Activated CD8-positive, alpha-beta memory T cell treated with anti-CD3 and anti-CD28 coated beads, Interleukin-2, amount 50 U/mL, for 24 hours (primary cell): ENCODE results near the gene SYNDIG1.
"Not testable (repeated sequence)": the region's sequence is repeated elsewhere in the genome, so short reads cannot be mapped to it uniquely, and the experiment has no call there.

Source experiments
- DNase-seq: peaks from one replicate; pipeline ENCODE4 v3.0.0-alpha.2; 2020; ENCODE audit errors: extremely low read depth

SYNDIG1 gene

DNA sequence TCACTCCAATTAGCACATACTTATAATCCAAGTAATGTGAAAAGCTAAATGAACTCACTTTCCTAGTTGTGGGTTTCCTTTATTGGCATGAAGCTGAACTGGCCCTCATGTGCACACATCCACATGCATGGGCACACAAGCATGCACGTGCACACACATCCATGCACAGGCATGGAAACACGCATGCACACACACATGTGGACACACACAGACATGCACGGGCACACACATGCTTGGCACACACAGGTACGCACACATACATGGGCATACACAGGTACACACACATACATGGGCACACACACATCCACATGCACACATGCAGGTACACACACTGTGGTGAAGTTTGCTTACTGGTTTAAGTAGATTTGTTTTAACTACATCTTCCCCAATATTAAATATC lies 23.8 kb downstream of the SYNDIG1 start:
- no peak for DNase-seq

DNA sequence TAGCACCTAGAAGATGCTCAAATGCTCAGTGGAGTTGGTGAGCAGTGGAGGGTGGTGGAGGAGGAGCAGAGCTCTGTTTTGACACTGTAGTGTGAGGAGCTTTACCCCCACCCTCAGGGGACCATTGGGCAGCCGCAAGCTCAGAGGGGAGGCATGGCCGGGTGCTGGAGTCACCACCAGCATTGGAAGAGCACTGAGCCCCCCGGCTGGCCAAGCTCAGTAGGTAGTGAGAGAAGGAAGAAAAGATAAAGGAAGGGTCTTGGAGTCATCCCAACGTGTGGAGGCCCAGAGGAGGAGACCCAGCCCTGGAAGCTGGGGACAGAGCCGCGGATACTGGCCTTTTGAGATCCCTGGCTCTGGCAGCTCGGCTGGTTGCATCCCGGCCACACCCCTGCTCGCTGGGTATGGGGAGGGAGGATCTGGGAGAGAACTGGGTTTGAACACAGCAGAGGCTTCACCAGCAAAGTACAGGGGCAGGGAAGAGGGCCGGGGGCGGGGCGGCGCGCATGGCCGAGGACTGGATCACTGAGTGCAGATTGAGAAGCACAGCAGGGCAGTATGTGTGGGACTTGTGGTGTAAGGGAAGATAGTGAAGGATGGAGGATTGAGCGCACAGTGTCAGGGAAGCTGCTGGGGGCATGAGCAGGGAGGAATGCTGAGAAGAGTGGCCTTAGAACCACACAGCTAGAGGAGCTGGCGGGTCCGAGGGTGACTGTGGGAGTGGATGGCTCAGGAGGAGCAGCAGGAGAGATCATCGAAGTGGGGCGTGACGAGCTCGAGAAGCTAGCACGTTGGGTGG lies 24.4 kb downstream of the SYNDIG1 start:
- DNase-seq = no peak

DNA sequence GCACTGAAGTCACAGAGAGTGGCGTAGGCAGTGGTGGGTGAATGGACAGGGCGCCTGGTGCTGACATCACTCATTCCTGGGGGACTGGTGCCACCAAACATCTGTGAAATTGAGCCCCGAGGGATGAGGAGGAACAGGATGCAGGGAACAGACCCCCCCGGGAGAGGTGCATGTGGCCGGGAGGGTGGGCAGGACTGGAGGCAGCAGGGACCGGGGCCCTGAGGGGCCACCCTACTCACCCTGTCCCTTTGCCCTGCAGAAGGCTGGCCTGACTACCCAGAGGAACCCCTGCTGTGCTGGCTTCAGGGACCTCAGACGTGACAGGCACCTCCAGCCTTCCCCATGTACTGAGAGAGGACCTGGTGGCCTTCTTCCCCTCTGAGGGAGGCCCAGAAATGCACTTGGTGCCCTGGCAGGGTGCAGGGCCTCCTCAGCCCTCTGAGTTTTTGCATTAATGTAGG lies 25.1 kb downstream of the SYNDIG1 start:
- no peak for DNase-seq

DNA sequence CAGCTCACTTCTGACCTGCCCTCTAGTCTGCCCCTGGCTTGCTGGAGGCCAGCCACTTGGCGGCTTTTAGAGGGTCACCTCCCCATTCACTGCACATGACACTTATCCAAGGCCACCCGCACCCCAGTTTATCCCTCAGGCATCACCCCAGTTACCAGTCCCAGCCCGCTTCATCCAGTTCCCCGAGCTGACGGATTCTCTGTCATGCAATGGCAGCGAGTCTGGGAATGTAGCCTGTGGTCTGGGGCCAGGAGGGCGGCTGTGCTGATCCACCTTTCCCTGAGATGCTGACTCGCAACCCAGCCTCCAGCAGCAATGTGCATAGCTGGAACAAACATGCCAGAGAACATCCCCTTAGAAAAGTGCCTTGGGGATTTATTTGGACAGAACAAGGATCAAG lies 25.8 kb downstream of the SYNDIG1 start:
- DNase-seq = no peak

DNA sequence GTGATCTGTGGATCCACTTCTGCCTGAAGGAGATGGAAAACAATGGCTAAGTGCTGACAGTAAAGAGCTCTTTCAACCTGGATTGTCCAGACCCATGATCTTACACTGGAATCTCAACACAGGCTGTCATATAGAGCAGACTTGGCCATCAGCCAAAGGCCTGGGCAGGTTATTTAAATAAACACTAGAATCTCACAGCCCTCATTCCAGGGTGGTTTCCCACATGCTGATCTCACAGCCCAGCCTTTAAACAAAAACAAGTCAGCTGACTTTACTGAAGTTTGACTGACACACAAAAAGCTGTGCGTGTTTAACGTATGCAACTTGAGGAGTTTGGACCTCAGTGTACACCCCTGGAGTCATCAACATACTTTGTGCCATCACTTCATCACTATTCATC lies 28.4 kb downstream of the SYNDIG1 start:
- no peak for DNase-seq

DNA sequence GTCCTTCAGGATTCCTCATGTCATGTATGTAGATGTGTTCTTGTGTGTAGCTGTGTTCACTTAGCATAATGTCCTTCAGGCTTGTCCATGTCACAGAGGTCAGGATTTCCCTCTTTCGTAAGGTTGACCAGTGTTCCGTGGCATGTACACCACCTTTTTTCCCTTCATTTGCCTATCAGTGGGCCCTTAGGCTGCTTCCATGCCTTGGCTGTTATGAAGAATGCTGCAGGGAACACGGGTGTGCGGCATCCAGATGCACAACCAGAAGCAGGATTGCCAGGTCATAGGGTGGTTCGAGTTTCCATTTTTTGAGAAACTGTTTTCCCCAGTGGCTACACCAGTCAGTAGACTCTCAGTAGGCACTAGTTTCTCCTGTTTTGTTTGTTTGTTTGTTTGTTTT lies 29.2 kb downstream of the SYNDIG1 start:
- no peak for DNase-seq

DNA sequence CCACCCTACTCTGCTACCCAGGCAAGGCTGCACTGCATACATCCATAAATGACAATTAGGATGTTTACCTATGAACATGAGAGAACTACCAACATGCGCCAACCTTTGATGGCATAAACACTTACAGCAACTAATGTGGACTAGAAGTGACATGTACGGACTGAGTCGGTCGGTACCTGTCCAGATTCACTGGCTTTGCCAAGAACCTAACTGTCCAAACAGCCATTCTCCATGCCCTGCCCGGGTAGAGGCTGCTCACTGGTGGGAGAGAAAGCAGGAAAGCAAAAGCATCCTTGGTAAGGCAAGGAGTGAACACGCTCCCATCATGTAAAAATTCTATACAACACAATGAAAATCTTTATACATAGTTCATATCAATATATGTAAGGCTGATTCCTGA lies 30.0 kb downstream of the SYNDIG1 start:
- DNase-seq = no peak

DNA sequence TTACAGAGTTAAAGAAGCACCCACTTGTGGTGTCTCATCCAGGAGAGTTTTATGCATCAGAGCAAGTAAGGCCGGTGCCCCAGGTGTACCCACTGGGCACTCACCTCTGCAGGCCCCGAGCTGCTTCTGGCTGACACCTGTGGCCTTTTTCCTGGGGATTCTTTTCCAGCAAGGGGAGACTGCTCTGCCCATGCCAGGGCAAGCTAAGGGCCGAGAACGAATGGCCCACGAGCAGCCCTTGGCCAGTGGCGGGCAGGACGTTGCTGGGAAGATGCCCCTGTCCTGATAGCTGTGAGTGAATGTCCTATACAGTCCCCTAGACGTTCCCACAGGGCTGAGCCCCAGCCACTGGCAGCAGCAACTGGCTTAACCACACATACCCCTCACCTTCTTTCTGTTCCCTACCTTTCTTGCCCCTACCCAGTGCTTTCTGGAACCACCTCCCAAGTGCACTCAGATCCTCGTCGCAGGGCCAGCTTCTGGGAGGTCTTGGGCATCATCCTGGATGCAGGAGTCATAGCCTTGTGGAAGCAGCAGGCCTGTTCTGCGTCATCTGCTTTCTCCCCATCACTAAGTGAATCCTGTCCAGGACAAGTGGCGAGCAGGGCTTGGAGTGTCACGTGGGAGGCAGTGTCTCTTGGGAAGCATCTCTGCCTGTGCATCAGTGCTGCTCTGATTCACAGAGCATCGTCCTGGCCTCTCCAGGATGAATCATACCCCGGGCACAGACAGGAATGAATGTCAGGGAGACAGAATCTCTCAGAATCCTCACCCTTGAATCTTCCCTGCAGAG lies 32.5 kb downstream of the SYNDIG1 start:
- DNase-seq = no peak

DNA sequence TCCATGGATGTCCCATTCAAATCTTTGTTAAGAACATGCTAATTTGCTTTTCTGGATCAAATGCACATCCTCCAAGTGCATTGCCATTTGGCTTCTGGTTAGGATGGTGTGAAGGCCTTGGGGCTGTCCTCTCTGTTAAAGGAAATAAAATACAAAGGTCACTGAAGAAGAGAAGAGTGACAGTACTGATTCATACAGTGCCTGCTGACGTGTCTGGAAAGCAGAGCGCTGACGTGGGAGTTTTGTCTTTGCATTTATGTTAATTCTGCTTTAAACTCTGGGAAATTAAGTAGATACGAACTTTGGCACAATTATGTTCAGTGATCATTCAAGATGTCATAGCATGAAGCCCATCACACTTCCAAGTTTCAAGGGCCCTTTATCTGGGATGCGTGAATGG lies 33.2 kb downstream of the SYNDIG1 start:
- DNase-seq = no peak

DNA sequence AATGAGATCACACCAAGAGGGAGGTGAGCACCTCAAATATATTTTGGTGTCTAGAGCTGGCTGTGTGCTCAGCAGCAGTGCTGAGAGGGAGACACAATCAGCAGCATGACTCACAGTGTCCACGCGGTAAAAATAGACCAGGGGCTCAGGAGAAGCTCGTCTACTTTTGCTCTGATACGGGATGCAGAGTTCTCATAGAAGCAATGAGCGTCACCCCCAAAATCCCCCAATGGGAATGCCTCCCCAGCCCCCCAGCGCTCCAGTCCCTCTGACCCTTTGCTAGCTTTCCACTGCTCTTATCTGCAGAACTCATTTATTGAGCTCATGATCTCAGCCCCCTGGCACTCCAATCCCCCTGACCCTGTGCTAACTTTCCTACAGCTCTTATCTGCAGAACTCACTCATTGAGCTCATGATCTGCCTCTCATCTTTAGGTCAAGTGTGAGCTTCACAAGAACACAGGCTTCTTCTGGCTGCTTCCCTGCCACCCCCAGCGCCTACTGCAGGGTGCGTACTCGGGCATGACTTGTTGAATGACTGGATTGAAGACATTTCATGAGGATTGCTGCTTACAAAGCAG lies 34.0 kb downstream of the SYNDIG1 start:
- no peak for DNase-seq

DNA sequence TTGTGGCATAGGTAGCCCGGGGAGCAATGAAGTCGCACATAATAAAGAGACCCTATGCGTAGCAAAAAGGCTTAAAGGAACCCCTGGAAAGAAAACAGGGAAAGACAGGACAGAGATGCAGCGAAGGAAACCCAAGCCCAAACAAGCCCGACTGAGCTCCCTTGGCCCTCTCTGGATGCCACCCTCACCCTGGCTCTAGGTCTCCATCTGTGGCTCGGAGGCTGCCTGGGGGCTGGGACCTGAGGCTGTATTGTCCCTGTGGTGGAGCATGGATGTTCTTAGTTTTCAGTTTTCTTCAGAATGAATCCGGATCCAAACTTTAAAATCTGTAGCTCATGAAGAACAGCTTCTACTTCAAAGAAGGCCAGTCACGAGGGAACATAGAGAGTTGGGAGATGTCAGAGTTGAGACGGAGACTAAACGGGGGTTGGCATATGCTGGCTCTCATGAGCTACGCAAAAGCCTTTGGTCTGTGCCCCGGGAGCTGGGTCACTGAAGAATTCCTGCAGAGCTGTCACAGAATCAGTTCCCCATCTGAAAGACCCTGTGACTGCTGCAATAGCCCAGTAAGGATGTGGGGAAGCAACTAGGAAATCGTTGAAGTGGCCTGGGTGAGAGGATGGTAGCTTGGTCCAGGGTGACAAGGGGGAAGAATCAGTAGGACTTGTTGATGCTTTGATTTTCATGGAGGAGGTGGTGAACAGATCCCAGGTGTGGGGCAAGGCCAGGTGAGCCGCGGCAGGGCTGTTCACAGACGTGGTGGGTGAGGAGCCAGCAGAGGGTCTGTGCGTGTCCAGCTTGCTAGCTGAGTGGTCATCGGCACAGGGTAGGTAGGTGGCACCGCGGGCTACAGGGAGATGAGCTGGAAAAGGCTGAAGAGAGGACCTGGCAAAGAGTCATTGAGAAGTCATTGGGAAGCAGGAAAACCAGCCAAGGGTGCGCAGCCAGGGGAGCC lies 35.2 kb downstream of the SYNDIG1 start:
- DNase-seq = no peak

DNA sequence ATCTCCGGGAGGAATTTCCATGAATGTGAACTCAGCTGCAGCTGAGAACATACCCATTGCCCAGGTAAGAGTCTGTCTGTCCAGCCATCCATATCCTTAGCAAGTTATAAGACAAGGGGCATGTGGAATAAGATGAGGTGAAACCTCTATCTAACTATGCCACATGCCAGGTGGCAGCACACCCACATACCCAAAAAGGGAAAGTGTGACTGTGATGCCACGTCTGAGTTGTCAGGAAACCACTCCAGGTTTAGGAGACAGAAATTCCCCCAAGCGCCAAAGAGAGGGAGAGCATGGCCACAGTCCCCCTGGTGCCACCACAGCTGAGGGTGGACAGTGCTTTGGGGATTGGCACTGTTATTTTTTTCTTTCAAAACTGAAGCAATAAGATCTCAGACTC lies 36.7 kb downstream of the SYNDIG1 start:
- no peak for DNase-seq

DNA sequence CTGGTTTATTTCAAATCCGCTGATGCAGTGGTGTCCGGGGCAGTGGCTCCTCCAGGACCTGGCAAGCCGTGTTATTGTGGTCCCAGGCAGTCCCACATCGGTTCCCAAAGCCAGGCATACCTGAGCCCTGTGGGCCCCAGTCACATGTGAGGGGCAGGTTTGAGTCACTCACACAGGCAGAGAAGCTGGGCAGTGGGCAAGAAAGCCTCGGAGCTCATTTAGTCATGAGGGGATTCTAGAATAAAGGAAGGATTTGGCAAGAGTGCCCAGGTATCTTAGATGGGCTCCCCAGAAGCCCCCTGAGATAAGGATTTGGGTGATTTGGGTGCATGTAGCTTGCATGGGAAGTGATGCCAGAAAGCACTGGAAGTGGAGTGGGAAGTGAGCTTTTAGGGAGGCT lies 37.3 kb downstream of the SYNDIG1 start:
- no peak for DNase-seq

DNA sequence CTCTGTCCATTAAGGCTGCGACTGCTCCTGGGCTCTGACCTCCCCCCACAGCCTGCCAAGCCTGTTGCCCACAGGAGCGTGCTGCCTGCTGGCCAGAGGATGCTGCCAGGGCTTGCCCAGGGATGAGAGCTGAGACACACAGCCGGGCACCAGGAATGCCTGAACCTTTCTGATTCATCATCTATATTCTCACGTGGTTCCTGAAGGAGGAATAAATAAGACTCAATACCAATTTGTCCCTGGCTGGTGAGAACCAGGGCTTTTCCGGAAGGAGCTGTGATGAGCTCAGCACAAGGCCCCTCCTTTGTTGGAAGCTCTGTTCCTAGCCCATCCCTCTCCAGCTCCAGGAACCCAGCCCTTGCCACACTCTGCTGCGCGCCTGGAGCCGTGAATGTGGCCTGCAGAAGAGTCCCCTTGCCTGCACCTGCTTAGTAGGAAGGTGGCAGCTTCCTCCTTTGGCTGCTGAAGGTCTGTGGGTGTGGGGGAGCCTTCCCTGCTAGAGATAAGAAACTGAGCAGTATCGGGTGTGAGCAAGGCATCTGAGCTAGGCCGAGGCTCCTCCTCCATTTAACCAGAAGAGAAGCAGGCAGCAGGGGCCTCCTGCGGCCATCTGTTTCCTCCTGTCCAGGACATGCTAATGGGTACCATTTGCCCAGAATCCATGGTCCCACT lies 37.9 kb downstream of the SYNDIG1 start:
- DNase-seq = no peak

DNA sequence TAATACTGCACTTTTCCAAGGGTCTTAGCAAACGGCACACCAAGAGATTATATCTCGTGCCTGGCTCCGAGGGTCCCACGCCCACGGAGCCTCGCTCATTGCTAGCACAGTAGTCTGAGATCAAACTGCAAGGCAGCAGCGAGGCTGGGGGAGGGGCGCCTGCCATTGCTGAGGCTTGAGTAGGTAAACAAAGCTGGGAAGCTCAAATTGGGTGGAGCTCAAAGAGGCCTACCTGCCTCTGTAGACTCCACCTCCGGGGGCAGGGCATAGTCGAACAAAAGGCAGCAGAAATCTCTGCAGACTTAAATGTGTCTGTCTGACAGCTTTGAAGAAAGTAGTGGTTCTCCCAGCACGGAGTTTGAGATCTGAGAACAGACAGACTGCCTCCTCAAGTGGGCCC lies 43.0 kb downstream of the SYNDIG1 start:
- DNase-seq = not testable (repeated sequence)

DNA sequence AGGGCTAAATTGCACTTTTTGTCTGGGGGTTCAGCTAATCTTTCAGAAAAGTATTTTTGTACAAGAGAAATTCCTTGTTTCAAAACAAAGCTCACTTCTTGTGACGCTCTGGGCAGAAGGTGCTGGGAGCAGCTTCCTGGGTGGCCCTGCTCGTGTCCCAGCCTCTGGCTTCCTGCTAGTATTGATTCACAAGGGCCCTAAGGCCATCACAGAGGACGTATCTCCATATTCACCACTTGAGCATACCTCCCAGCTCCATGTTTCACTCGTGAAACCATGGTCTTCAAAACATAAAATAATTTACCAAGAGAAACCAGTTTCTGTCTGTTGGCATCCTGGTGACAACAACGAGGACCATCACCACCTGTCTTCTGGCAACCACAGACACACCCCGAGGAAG lies 49.1 kb downstream of the SYNDIG1 start:
- no peak for DNase-seq

DNA sequence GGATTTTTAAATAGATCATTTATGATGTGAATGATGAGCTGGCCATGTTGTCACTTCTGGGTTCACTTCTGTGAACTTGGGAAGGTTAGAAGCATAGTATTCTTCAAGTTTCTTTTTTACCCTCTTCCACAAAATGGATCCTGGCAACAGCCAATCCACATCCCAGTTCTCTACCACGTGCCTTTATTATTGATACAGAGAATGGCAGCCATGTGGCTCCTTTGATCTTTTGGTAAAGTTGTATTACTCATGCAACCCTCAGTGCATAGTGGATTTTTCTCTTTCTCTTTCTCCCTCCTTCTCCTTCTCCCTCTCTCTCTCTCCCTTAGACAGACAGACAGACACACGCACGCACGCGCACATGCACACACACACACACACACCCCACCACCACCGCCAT lies 50.0 kb downstream of the SYNDIG1 start:
- no peak for DNase-seq

DNA sequence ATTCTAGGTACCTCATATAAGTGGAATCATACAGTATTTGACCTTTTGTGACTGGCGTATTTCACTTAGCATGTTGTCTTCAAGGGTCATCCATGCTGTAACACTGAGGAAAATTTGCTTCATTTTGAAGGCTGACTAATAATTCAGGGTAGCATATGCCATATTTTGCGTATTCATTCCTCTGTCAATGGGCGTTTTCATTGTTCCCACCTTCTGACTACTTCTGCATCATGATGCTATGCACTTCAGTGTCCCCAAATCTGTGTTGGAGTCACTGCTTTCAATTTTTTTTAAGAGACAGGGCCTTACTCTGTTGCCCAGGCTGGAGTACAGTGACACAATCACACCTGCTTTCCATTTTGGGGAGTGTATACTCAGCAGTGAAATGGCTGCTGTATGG lies 51.6 kb downstream of the SYNDIG1 start:
- no peak for DNase-seq

DNA sequence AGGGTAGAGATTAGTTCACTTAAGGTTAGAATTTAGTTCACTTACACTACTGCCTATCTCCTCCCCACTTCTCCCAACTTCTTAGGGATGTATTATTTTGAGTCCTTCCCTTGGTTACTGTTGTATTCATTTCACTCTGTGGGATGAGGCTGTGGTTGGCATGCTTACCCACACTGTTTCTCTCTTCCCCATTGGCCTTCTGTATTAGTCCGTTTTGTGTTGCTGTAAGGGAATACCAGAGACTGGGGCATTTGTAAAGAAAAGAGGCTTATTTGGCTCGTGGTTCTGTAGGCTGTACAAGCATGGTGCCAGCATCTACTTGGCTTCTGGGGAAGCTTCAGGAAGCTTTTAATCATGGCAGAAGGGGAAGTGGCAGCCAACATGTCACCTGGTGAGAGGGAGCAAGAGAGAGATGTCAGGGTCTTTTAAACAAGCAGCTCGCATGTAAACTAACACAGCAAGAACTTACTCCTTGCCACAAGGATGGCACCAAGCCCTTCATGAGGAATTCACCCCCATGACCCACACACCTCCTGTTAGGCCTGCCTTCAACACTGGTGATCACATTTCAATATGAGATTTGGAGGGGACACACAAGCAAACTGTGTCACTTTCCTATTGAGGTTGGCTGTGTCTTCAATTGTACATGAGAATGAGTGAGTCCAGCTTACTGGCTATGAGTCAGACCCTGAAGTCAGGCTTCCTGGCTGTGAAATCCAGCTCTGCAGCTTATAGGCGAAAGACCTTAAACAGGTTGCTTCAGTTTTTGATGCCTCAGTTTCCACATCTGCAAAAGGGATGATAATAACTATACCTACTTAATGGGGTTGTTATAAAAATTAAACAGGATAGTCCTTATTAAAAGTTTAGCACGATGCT lies 53.3 kb downstream of the SYNDIG1 start:
- no peak for DNase-seq

DNA sequence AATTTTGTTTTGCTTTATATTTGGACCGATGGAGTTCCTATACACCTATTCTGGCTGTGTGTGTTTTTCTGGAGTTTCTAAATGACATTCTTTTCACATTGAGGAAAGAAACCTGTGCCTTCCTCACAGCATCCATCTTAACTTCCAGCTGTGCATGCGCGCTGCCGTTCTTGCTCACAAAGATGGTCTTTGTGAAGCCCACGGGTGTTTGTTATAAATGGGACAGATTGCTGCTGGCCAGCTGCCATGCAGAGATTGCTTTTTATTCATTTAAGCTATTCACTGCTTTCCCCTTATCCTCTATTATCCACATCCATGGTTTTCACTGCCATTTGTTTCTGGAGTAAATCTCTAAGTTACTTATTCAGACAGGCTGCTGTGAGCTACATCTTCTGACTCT lies 54.2 kb downstream of the SYNDIG1 start:
- DNase-seq = no peak
